GM12872 (cell line): Measurements from ENCODE around the gene CCSER1.

ENCODE experiments used
- TF ChIP-seq, protein P1 (sequence below): IDR thresholded peaks from 3 replicates; pipeline ENCODE4 v1.5.1; 2011; ENCODE audit warnings: low read depth, mild to moderate bottlenecking, low read length, moderate library complexity; ENCODE audit not compliant: insufficient read depth

The CCSER1 gene

DNA sequence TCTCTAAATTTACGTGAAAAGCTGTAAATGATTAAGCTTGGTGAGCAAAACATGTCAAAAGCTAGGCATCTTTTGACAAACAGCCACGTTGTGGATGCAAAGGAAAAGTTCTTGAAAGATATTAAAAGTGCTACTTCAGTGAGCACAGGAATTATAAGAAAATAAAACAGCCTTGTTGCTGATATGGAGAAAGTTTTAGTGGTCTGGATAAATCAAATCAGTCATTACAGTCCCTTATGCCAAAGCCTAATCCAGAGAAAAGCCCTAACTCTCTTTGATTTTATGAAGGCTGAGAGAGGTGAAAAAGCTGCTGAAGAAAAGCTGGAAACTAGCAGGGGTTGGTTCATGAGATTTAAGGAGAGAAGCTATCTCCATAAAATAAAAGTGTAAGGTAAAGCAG, 487.2 kb downstream of the CCSER1 start:
- TF ChIP-seq, protein P1, sequence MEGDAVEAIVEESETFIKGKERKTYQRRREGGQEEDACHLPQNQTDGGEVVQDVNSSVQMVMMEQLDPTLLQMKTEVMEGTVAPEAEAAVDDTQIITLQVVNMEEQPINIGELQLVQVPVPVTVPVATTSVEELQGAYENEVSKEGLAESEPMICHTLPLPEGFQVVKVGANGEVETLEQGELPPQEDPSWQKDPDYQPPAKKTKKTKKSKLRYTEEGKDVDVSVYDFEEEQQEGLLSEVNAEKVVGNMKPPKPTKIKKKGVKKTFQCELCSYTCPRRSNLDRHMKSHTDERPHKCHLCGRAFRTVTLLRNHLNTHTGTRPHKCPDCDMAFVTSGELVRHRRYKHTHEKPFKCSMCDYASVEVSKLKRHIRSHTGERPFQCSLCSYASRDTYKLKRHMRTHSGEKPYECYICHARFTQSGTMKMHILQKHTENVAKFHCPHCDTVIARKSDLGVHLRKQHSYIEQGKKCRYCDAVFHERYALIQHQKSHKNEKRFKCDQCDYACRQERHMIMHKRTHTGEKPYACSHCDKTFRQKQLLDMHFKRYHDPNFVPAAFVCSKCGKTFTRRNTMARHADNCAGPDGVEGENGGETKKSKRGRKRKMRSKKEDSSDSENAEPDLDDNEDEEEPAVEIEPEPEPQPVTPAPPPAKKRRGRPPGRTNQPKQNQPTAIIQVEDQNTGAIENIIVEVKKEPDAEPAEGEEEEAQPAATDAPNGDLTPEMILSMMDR, result no peak

GRCh38 chr4:90621080-90621479, 493.9 kb downstream of the CCSER1 start:
- TF ChIP-seq, protein P1, result no peak

GRCh38 chr4:90624781-90625180, 497.6 kb downstream of the CCSER1 start:
- TF ChIP-seq, protein P1, result no peak

GRCh38 chr4:90641861-90642599, 514.8 kb downstream of the CCSER1 start:
- TF ChIP-seq, protein P1, result no peak

- TF ChIP-seq, protein P1, result no peak
Observed at GRCh38 chr4:90643156-90643555, 516.0 kb downstream of the CCSER1 start.

- TF ChIP-seq, protein P1, result no peak
Observed at GRCh38 chr4:90648311-90648710, 521.1 kb downstream of the CCSER1 start.

DNA sequence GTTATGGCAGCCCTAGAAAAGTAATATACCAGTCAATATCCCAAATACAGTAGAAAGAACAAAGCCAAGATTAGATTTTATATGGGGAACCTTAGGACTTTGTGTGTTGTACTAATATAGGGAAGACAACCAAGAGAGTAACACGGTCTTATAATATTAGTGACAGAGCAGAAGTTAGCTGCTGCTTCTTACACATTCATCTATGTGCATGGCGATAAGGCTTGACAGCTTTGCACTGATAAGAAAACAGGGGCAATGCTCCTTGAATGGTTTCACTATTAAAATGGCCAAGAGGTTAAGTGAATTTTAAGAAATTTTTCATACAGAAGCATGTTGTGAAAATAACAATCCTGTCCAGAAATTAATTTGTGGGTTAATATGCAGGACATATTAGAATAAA, 521.6 kb downstream of the CCSER1 start:
- TF ChIP-seq, protein P1, result no peak
